Endothelial cell of umbilical vein (primary cell): ENCODE data around the gene PIP5K1C. TPM values are rescaled to one million over a fixed set of nuclear protein-coding genes. Genes with fewer than 3 reads are reported as not detected.

Experiments
- BruUV-seq: library from RNA; stranded (reverse); fragments of 400-500 nt; replicated peaks from 2 replicates; lab custom pipeline; 2021; lab: Mats Ljungman, UMichigan
- CTCF ChIA-PET: fragments of 300-600, 350-600 bp; sonication (Branson Sonifier 250); formaldehyde crosslinking; loops from one replicate; lab custom pipeline; 2021; ENCODE audit warnings: antibody characterized with exemption, inconsistent platforms; lab: Charles Lee
- POLR2A ChIA-PET: fragments of 300-600, 350-600 bp; sonication (Branson Sonifier 250); formaldehyde crosslinking; loops from one replicate; lab custom pipeline; 2021; ENCODE audit warnings: antibody characterized with exemption, inconsistent platforms; lab: Charles Lee
- DNase-seq: peaks from one replicate; pipeline ENCODE4 v3.0.0-alpha.2; 2011; ENCODE audit warnings: low read depth, low spot score
- FAIRE-seq: peaks from 2 replicates; lab custom pipeline; 2011; peaks lifted over from hg19 to GRCh38; lab: Jason Lieb, UNC
- H2AFZ ChIP-seq: 2 replicates; pipeline ENCODE4 v1.6.0; 2012; ENCODE audit warnings: low read depth, low read length, control low read depth, inconsistent platforms
- H3K27ac ChIP-seq: 2 replicates; pipeline ENCODE4 v1.5.1; 2011; ENCODE audit warnings: low read depth, mild to moderate bottlenecking, control low read depth, low read length, moderate library complexity; ENCODE audit not compliant: insufficient read depth
- H3K27me3 ChIP-seq, 2 experiments: 2 replicates each; pipeline versions ENCODE4 v1.6.0 to v1.6.1; 2011; ENCODE audit warnings: low read length in 2 of 2, mixed read lengths in 1 of 2; ENCODE audit not compliant: control insufficient read depth in 2 of 2, insufficient read depth in 2 of 2
- H3K36me3 ChIP-seq, 2 experiments: 2 replicates in 1 of 2; 3 replicates in 1 of 2; pipeline ENCODE4 v1.5.1; 2011; ENCODE audit warnings: low read length in 2 of 2, mild to moderate bottlenecking in 1 of 2, moderate library complexity in 1 of 2; ENCODE audit not compliant: control insufficient read depth in 2 of 2, insufficient read depth in 2 of 2; ENCODE audit errors: extremely low read depth in 1 of 2
- H3K4me1 ChIP-seq: 3 replicates; pipeline ENCODE4 v1.5.1; 2011; ENCODE audit warnings: mild to moderate bottlenecking, low read length; ENCODE audit not compliant: control insufficient read depth, insufficient read depth; ENCODE audit errors: extremely low read depth
- H3K4me2 ChIP-seq: 2 replicates; pipeline ENCODE4 v1.6.1; 2011; ENCODE audit warnings: low read length, control low read depth, mixed read lengths; ENCODE audit not compliant: insufficient read depth
- H3K4me3 ChIP-seq, 3 experiments: fragments of 200-600 bp in 1 of 3; sonication (generic), shearing (Covaris generic) in 1 of 3; replicated peaks in 1 of 3; 2 replicates each; pipeline ENCODE4 v1.5.1; 2011 to 2016; ENCODE audit warnings: control low read depth in 3 of 3, low read length in 3 of 3, mild to moderate bottlenecking in 2 of 3, inconsistent platforms in 1 of 3, low read depth in 1 of 3, moderate library complexity in 1 of 3; ENCODE audit not compliant: insufficient read depth in 1 of 3
- H3K79me2 ChIP-seq: 2 replicates; pipeline ENCODE4 v1.6.0; 2012; ENCODE audit warnings: low read length, inconsistent platforms; ENCODE audit not compliant: control insufficient read depth, insufficient read depth
- H3K9ac ChIP-seq: replicated peaks from 2 replicates; pipeline ENCODE3; 2011; ENCODE audit warnings: low read length, control low read depth; ENCODE audit not compliant: insufficient read depth; ENCODE audit errors: extremely low read depth
- H3K9me1 ChIP-seq: replicated peaks from 3 replicates; pipeline ENCODE4 v1.6.0; 2011; ENCODE audit warnings: mild to moderate bottlenecking, low read length; ENCODE audit not compliant: control insufficient read depth, insufficient read depth; ENCODE audit errors: extremely low read depth
- H3K9me3 ChIP-seq: replicated peaks from 2 replicates; pipeline ENCODE4 v1.5.1; 2012; ENCODE audit warnings: low read length, inconsistent platforms; ENCODE audit not compliant: control insufficient read depth, insufficient read depth
- H4K20me1 ChIP-seq: replicated peaks from 2 replicates; pipeline ENCODE3; 2011; ENCODE audit warnings: mild to moderate bottlenecking, low read length; ENCODE audit not compliant: control insufficient read depth, insufficient read depth; ENCODE audit errors: extremely low read depth
- EZH2 ChIP-seq: IDR thresholded peaks from 2 replicates; pipeline ENCODE4 v1.6.1; 2012; ENCODE audit warnings: borderline replicate concordance, low read depth, mild to moderate bottlenecking, moderate library complexity, low read length, inconsistent platforms; ENCODE audit not compliant: severe bottlenecking
- JUN ChIP-seq: IDR thresholded peaks from 2 replicates; pipeline ENCODE4 v1.6.1; 2011; ENCODE audit warnings: borderline replicate concordance, low read depth; ENCODE audit not compliant: insufficient read length, insufficient read depth
- MYC ChIP-seq: IDR thresholded peaks from one replicate; pipeline ENCODE4 v1.6.1; 2011; ENCODE audit warnings: mild to moderate bottlenecking, low read depth, low read length
- POLR2AphosphoS5 ChIP-seq: IDR thresholded peaks from 2 replicates; pipeline ENCODE4 v1.6.1; 2012; ENCODE audit warnings: low read depth, mild to moderate bottlenecking, control low read depth, low read length, moderate library complexity; ENCODE audit not compliant: insufficient read depth
- dilution Hi-C: fragments of 300-500 bp; cut with MboI; formaldehyde crosslinking; loops from one replicate; pipeline ENCODE4 v1.15.0; 2019; ENCODE audit warnings: low sequenced_read_pairs; ENCODE audit not compliant: extremely low pct_ligation_motif_present
- intact Hi-C: fragments of 100-400 bp; cut with micrococcal nuclease; formaldehyde crosslinking; loops from one replicate; pipeline ENCODE4 v1.10.0; 2022
- polyA plus RNA-seq, 4 experiments: library from polyadenylated mRNA; depleted of rRNA in 3 of 4; stranded (reverse) in 3 of 4; unstranded in 1 of 4; fragments of >200 nt; gene quantifications; 2 replicates each; pipeline versions ENCODE4 v1.2.1 to v1.2.3, GENCODE V29; 2011 to 2012; ENCODE audit warnings: missing spikeins in 1 of 4
- total RNA-seq: library from RNA; stranded (reverse); gene quantifications from 2 replicates; pipeline ENCODE4 v1.2.3, GENCODE V29; 2021
- TF ChIP-seq, protein P1 (sequence below), 2 donors: IDR thresholded peaks; 1 replicate in 1 of 2; 2 replicates in 1 of 2; pipeline ENCODE4 v1.5.1; 2011; ENCODE audit warnings: low read length in 2 of 2, mild to moderate bottlenecking in 2 of 2, moderate library complexity in 2 of 2, control low read depth in 1 of 2, inconsistent platforms in 1 of 2, low read depth in 1 of 2; ENCODE audit not compliant: insufficient read depth in 1 of 2; ENCODE audit errors: extremely low read depth in 1 of 2

Gene PIP5K1C
- total and polyA plus RNA-seq, 2 donors (not counting 3 experiments of a cell fraction or from before 2014, with no cell fraction given) = 31.6 to 79.5 TPM

DNA sequence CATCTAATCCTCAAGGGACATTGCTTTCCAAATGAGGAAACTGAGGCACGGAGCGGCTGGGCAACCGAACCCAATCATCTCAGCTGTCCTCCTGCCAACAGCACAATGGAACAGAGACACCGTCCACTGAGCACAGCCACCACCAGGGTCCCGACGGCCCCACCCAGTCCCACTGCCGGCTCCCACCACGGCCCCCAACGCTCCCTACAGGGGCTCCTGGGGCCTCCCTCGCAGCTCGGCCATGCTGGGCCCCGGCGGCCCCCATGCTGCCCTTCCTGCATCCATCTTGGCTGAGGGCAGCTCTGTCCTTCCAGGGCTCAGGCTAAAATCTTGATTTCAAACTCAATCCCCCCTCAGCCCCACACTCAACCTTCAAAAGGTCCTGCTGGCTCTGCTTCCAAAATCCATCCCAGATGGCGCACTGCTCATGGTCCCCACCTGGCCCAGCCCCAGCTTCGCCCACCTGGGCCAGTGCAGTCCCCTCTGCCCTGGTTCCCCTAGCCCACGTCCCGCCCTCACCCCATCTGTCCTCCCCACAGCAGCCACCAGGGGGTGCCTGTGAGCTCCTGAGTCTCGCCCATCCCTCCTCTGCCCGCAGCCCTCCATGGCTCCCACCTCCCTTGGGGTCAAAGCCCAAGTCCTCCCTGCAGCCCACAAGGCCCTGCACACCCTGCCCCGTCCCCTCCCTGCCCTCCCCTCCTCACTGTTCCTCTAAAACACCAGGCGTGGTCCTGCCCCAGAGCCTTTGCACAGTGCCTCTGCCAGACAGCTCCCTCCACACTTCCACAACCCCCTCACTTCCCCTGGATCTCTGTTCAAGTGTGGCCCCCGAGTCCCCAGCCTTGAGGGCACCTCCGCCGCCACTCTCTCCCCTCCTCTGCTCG, 7.9 kb downstream of the PIP5K1C start:
- peaks cover 60% of the 10 kb centered on the region for H3K79me2 ChIP-seq
- no peak overlapping the region for H3K27ac ChIP-seq
- no peak overlapping the region for H3K9ac ChIP-seq
- POLR2A ChIA-PET = no interaction called here
- no TSS peak for BruUV-seq
- DNase-seq (no peak), FAIRE-seq (peak; percentile 53)
- intact Hi-C loops = no loop called here
- H3K9me3 ChIP-seq = no peaks in the 10 kb centered on the region
- peaks cover 2 to 7% of the 10 kb centered on the region in 2 experiments for H3K36me3 ChIP-seq
- no peak for TF ChIP-seq JUN
- TF ChIP-seq, protein P1, sequence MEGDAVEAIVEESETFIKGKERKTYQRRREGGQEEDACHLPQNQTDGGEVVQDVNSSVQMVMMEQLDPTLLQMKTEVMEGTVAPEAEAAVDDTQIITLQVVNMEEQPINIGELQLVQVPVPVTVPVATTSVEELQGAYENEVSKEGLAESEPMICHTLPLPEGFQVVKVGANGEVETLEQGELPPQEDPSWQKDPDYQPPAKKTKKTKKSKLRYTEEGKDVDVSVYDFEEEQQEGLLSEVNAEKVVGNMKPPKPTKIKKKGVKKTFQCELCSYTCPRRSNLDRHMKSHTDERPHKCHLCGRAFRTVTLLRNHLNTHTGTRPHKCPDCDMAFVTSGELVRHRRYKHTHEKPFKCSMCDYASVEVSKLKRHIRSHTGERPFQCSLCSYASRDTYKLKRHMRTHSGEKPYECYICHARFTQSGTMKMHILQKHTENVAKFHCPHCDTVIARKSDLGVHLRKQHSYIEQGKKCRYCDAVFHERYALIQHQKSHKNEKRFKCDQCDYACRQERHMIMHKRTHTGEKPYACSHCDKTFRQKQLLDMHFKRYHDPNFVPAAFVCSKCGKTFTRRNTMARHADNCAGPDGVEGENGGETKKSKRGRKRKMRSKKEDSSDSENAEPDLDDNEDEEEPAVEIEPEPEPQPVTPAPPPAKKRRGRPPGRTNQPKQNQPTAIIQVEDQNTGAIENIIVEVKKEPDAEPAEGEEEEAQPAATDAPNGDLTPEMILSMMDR (IDR thresholded peaks at IDR 0.05; ENCODE audit: extremely low read depth in 1 of 2, insufficient read depth in 1 of 2, low read depth in 1 of 2, low read length in 2 of 2) = peak; percentile 57 to 74
- TF ChIP-seq POLR2AphosphoS5 = no peak
- H3K4me3 ChIP-seq = no peak overlapping the region
- H3K27me3 ChIP-seq = no peaks in the 10 kb centered on the region
- H4K20me1 ChIP-seq = peaks cover 4% of the 10 kb centered on the region
- H2AFZ ChIP-seq = no peak overlapping the region
- dilution Hi-C loops = no loop called here
- no peak overlapping the region for H3K4me2 ChIP-seq
- no peaks in the 10 kb centered on the region for H3K4me1 ChIP-seq
- H3K9me1 ChIP-seq = no peaks in the 10 kb centered on the region
- CTCF ChIA-PET = interaction anchor here (0.8 to 3.5 kb wide), 14 partner anchors 9 to 130 kb away, joined by 3 to 25 read pairs (median 5); partner anchors contain the start of gene TJP3

DNA sequence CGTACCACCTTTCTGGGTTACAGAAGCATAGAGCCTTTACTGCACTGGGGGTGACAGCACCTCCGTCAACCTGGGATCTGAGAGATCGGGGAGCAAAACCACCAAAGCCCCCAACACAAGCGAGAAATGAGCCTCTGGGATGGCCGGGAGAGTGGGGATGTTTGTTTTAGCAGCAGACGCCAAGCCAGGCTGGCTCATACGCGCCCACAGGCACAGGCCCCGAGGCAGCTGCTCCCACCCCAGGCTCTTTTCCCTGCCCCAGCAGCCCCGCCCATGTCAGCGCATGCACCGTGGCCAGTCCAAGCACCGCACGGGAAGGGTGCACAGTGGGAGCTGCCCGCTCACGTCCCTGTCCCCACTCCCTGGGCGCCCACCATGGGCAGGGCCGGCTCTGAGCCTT, 8.5 kb downstream of the PIP5K1C start:
- BruUV-seq = no TSS peak
- Histone ChIP-seq H3K79me2 (peaks cover 55% of the 10 kb centered on the region), H3K27me3 (no peaks in the 10 kb centered on the region), H3K9ac (no peak overlapping the region), H3K4me2 (no peak overlapping the region), H3K4me3 (no peak overlapping the region), H3K9me3 (no peaks in the 10 kb centered on the region), H4K20me1 (peaks cover under 1% of the 10 kb centered on the region), H2AFZ (no peak overlapping the region), H3K27ac (no peak overlapping the region), H3K36me3 (peaks cover 2 to 7% of the 10 kb centered on the region in 2 experiments), H3K4me1 (no peaks in the 10 kb centered on the region), H3K9me1 (no peaks in the 10 kb centered on the region)
- TF ChIP-seq MYC = no peak
- TF ChIP-seq EZH2 = no peak
- DNase-seq (no peak), FAIRE-seq (no peak)
- intact Hi-C loops = no loop called here
- dilution Hi-C loops = no loop called here
- ChIA-PET POLR2A (no interaction called here), CTCF (interaction anchor here (1.0 to 3.5 kb wide), 8 partner anchors 8 to 101 kb away, joined by 3 to 25 read pairs (median 6); partner anchors contain the start of gene TJP3)
